ENCODE data around the gene DENND5A.

DENND5A gene

GRCh38 chr11:9179141-9179540, 86.0 kb downstream of the DENND5A start:
- no peak for TF ChIP-seq CTCF (IDR thresholded peaks at IDR 0.05; ENCODE audit: low read depth, low read length)
- H3K4me3 ChIP-seq (ENCODE audit: low read depth, low read length): no peak overlapping the region

GRCh38 chr11:9178716-9179115, 86.4 kb downstream of the DENND5A start:
- H3K4me3 ChIP-seq (ENCODE audit: low read depth, low read length): no peak overlapping the region
- no peak for TF ChIP-seq CTCF (IDR thresholded peaks at IDR 0.05; ENCODE audit: low read depth, low read length)

- H3K4me3 ChIP-seq (ENCODE audit: low read depth, low read length): no peak overlapping the region
Observed at GRCh38 chr11:9177438-9178091, 87.6 kb downstream of the DENND5A start.

GRCh38 chr11:9176550-9176949, 88.6 kb downstream of the DENND5A start:
- no peak for TF ChIP-seq CTCF (IDR thresholded peaks at IDR 0.05; ENCODE audit: low read depth, low read length)
- H3K4me3 ChIP-seq (ENCODE audit: low read depth, low read length): no peak overlapping the region

More at GRCh38 chr11:9177438-9178091, 87.6 kb downstream of the DENND5A start:
- no peak for TF ChIP-seq CTCF (IDR thresholded peaks at IDR 0.05; ENCODE audit: low read depth, low read length)

GRCh38 chr11:9176136-9176535, 89.0 kb downstream of the DENND5A start:
- no peak overlapping the region for H3K4me3 ChIP-seq (ENCODE audit: low read depth, low read length)
- TF ChIP-seq CTCF (IDR thresholded peaks at IDR 0.05; ENCODE audit: low read depth, low read length): no peak

- no peak for TF ChIP-seq CTCF (IDR thresholded peaks at IDR 0.05; ENCODE audit: low read depth, low read length)
- H3K4me3 ChIP-seq (ENCODE audit: low read depth, low read length): no peak overlapping the region
Observed at GRCh38 chr11:9172389-9172788, 92.8 kb downstream of the DENND5A start.

GRCh38 chr11:9170450-9170849, 94.7 kb downstream of the DENND5A start:
- no peak for TF ChIP-seq CTCF (IDR thresholded peaks at IDR 0.05; ENCODE audit: low read depth, low read length)
- H3K4me3 ChIP-seq (ENCODE audit: low read depth, low read length): no peak overlapping the region
